GM19467 (cell line): ENCODE data around the gene ENOX1.
"Not testable (repeated sequence)": the region's sequence is repeated elsewhere in the genome, so short reads cannot be mapped to it uniquely, and the experiment has no call there.

Experiments
- ATAC-seq: cut with Tn5 transposase; IDR thresholded peaks from one replicate; pipeline ENCODE4 v1.9.1; 2021; ENCODE audit warnings: mild to moderate bottlenecking, moderate library complexity; ENCODE audit not compliant: unreplicated experiment

ENOX1 gene

DNA sequence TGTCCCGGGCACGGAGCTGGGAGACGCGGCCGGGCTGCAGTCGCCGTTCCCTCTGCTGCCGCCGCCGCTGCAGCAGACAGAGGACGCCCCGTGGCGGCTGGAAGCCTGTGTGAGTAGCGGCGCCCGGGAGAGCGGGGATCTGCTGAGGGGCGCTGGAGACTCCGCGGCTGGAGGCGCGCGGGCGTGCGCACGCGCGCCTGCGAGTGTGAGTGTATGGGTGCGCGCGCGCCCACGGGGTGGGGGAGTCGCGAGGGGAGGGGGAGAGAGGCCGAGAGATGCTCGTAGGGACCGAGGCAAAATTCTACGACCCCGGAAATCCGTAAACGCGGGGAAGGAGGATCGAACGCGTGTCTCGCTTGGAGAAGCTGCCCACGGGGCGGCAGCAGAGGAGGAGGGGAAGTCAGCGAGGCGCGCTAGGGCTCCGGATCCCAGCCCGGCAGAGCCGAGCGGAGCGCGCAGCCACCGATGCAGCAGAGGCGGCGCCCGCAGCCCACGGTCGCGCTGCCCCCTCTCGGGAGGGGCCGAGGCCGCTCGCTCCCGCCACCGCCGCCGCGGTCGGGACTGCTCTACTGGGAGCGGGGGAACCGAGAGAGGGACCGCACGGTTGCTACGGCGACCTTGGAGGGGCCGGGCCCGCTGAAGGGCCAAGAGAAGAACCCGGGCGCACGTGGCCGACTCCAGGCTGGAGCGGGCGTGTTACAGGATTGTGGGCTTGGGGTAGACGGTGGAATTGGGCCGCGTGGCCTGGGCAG is at the start of gene ENOX1:
ENOX1 (minus strand) TSS at position 207 of the 752 bp plus-strand sequence.
- ATAC-seq: no peak

DNA sequence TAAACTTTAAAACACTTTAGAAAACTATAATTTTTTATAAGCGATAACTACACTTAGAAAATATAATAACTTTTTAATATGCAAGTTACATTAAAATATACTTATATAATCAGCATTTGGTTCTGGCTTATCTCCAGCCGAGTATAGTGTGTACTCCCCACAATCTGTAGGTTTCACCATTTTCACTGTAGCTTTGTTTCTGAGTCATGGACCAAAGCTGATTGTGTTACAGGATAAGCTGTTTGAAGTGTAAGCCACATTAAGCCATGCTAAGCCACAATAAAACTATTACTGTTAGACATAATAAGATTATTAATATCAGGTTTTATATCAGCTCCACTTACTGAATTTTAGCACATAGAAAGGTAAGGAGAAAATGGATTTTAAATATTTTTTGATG is 48.9 kb upstream of the ENOX1 start:
- no peak for ATAC-seq

DNA sequence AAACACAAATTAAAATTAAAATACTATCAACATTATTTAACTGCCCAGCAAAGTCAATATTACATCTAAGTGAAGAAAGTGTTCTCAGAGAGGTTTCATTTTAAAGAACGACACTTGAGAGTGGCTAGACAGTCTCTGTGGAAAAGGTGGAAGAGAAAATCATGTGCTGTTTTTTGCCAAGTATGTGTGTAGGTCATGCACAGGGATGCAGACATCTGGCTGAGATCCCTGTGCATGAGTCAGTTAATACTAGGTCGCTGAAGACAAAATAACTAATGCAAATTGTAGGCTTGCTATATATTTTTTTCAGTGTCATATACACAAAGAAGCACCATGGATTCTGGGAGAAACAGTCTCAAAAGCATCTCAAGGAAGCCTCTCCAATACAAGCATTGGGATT is 44.3 kb upstream of the ENOX1 start:
- ATAC-seq: no peak

DNA sequence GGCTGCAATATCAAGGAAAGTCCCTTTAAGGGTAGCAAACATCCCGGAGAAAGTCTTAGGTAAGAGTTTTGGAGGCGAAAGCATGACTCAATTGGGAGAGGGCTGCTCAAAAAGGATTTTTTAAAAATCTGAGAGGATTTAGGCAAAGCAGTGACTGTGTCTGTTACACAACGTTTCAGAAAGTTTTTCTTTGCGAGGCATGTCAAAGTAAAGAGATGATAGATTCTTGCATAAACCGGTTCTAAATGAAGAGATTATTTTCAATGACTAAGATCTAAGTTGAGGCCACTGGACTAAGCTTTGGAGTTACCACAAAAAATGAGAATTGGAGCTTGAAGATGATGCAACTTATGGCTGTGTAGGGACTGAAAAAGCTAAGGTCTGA is 43.7 kb upstream of the ENOX1 start:
- ATAC-seq: no peak

DNA sequence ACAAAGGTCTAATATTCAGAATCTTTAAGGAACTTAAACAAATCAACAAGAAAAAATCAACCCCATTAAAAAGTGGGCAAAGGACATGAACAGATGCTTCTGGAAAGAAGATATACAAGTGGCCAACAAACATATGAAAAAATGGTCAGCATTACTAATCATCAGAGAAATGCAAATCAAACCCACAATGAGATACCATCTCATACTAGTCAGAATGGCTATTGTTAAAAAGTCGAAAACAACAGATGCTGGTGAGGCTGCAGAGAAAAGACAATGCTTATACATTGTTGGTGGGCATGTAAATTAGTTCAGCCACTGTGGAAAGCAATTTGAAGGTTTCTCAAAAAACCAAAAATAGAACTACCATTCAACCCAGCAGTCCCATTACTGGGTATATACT is 37.9 kb upstream of the ENOX1 start:
- ATAC-seq: not testable (repeated sequence)

DNA sequence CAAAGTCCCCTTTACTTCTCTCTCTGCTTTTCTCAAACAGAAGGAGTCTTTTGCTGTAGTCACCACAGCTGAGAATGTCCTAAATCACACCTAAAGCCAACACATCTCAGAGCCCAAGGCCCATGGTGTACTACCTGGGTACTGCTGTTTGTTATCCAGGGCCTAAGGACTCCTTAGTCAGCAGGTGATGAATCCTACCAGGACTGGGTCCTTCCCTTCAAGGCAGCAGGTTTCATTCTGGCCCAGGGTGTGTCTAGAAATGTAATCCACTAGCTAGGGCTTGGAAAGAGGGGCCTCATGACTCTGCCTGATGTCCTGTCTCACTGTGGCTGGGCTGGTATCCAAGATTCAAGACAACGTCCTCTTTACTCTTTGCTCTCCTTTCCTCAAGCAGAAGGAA is 36.2 kb upstream of the ENOX1 start:
- no peak for ATAC-seq

DNA sequence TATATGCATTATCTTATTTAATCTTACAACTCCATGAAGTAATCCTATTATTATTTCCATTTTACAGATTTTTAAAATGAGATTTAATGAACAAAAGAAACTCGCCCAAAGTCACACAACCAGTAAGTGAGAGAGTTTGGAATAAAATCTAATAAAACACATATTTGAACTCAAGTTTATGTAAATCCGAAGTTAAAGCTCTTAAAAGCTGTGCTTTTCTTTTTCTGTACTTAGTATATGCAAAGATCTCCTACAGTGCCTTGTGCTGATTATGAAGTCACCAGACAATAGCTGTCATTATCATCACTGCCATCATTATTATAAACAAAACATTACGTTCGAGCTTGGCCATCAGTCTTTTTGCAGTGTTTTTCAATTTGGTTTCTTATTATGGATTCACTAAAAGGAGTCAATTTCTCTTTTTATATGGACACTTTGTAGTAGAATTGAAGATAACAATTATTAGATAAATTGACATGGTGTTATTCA is 29.7 kb upstream of the ENOX1 start:
- no peak for ATAC-seq

DNA sequence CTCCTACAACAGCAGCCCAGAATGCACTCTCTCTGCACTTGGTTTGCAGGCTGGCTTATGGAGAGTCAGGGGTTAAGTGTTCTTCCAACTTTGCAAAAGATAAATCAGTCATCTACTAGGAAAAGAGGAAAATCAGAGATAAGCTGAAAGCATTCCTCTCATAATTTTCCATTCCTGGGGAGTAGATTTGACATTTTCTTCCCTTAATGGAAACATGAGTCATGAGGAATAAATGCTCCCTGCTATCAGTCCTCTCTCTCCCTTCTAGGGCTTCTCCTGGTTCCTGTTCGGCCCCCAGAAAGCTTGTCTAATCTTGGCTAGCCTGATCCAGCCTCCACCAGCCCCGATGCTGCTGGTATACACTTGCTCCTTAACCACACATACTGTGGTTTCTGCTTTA is 28.4 kb upstream of the ENOX1 start:
- ATAC-seq: no peak

DNA sequence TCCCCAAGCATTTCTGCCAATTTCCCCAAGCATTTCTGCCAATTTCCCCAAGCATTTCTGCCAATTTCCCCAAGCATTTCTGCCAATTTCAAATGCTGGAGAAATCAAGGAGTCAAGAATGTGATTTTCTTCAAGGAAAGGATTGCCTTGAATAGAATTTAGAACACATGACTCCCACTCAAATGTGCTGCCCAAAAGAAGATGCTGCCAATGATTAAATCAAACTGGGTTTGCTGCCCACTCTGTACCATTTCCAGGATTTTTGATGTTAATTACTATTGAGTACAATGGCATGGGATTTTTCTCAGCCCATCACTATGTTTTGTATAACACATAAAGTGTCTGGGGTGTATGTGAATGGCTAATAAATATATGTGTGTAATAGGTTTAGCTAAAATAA is 21.9 kb upstream of the ENOX1 start:
- no peak for ATAC-seq

DNA sequence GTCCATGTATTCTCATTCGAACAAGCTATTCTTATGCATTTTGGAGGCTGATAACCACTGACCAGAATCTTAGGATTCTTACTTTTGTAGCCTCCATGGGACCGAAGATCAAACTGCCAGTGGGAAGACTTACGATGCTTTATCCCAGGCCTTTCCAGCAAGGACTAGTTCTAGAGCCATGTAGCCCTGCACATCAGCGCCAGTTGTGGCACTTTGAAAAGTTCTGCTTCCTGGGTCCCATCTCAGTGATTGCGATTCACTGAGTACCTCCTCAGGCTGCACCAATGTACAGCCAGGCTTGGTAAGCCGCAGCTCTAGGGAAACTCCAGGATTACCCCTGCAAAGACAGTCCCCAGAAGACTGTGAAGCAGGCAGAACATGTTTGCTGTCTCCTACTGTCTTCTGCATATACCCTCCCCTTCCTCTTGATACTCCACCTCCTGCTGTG is 18.9 kb upstream of the ENOX1 start:
- no peak for ATAC-seq

DNA sequence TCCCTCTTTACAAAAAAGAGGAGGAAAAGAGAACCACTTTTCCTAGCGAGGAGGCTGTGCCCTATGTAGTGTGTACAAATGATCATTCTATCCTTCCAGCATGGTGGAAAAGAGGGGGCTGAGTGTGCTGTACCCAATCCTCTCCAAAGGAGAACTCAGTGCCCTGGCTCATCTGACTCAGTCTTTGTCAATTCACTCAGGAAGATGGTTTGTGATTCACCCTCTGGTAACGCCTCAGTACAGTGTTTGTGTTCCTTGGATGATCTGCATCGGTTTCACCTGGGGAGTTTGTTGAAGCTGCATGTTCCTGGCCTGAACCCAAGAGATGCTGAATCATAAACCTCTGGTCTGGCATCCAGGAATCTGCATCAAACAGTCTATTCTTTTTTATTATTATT is 18.3 kb upstream of the ENOX1 start:
- ATAC-seq: no peak

DNA sequence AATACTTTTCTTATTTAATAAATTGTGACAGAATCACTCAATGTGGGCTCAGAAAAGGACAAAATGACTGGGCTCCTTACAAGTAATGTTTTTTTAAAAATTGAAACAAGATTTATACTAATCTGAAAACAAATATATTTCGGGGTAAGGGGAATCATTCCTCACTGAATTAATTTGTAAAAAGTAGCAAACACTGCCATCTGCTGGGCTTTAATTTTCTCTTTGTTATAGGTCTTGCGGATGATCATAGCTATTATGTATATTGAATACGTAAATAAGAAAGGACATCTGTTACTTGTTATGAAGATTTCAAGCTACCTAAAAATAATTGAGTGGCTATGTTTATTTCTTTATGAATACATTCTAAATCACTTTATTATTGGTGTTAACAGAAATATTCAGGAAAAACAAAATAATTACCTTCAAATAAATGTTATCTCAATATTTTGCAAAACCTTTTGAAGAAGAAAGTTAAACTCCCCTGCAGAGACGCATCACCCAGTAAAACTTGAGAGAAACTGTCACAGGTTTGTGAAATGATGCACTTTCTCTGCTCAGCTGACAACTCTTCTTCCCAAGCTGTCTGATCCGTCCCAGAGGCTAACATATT is 17.8 kb upstream of the ENOX1 start:
- no peak for ATAC-seq

DNA sequence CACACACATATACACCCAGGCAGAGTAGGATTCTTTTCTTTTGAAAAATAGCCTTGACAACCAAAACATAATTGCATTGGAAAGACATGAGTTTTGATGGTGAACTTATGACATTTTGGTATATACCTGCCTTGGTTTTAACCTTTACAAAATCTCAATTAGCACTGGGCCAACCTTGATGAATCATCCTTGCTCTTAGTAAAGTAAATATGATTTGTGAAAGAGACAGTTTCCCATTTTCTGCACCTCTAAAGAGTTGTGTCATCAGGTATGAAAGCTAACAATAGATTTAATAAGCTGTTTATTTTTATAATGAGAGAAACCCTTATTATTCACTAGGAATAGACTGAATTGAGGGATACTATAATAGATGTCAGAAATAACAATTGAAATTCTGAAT is 15.7 kb upstream of the ENOX1 start:
- ATAC-seq: no peak

DNA sequence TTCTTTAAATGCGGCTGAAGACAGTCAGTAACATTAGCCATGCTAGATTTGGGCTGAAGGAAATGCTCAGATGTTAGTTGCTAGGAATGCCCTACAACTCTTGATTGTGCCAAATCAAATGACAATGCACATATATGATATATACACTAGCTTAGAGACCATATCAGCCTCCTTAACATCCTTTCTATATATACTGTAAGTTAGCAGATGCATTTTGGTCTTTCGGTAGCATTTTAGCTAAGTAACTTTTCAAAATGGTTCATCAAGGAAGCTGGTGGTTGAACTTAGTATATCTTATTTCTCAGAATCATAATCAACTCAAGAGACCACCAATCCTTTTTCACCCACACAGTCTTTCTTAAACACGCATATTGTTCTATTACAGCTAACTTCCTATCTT is 14.1 kb upstream of the ENOX1 start:
- ATAC-seq: no peak

DNA sequence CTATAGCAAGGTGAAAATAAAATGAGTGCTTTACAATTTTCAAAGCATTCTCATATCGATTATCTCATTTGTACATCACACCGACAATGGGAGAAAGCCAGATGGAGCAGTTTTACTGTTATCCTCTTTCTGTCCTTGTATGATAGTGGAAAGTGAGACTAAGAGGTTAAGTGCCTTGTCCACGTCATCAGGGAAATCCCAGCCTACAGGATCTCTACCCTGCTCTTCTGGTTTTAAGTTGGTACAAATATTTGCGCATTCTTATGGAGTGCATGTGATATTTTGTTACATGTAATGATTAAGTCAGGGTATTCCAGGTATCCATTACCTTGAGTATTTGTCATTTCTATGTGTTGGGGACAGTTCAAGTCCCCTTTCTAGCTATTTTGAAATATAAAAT is 12.4 kb upstream of the ENOX1 start:
- no peak for ATAC-seq

DNA sequence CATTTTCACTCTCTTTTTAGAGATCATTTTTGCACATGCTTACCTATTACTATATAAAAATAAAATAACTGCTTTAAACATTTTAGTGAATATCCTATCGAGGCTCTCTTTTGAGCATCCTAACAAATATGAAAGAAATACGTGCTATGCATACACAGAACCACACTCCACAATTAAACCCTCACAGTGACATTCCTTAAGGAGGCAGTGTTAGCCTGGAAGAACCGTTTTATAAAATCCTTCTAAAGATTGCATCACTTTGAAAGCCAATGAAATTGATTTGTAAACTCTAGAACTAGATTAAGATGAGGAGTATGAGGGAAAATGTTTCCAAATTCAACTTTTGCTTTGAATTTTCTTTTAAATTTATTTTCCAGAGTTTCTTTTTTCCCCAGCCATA is 11.1 kb upstream of the ENOX1 start:
- ATAC-seq: no peak

DNA sequence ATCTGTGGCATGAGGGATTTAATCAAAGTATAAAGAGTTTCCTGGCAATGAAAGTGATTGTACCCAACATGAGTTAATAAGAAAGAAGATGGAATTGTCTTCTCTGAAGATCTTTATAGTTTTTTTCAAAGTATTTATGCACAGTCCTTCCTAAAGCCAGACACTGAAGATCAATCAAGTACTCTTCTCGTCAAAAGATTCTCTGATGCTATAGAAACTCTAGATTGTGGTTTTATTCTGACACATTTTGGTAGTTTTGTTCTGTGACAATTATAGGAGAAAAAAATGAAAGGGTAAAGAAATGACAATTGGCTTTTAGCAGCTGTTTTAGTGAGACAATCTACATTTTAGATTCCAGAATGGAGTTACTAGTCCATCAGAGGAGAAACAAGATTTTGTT is 10.4 kb upstream of the ENOX1 start:
- no peak for ATAC-seq

DNA sequence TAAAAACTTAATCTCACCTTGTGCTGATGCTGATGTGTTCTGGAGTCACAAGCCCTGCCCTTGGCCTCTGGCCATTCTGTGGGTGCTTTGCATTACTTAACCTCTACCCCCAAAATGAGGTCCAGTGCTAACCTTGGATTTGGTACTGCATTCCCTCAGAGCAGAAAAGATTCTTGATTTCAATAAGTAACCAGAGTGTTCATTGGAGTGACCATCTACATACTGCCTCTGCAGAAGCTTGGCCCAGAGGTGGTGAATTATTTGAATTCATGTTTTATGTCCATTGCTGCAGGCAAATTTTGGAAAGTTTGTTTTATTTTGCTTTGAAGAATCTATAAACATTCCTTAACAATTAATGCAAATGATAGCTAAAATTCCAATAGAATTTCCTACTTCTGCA is 7.6 kb upstream of the ENOX1 start:
- ATAC-seq: no peak

DNA sequence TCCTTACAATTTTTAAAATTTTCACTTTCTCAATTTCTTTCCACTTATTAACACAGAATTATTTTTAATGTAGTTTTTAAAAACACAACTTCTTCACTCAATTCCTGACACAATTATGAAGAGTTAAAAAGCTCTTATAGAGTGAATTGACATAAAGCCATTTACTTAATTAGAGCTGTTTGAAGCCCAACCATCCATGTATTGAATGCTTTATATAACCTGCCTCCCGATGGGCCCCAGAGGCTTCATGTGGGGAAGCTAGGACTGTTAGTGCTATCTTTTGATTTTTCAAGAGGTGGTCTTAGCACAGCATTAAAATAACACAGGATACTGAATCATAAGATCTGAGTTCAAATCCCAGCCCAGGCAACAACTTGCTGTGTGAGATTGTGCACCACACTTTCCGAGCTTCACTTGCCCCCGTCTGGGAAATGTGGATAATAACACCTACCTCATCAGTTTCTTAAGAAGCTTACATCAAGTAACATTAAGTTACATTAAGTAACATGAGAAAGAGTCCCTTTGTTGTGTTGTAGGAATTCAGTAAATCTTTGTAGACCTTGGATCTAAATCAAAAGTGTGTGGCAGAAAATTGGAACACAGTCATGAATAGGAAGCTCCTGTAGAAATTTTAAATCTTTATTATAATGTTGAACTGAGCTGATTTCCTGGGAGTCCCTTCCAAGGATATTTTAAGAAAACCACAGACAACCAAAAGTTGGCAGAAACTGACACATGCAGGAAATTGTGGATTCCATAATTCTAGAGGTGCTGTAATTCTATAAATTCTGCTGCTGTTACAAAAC is 5.5 kb upstream of the ENOX1 start:
- ATAC-seq: no peak

DNA sequence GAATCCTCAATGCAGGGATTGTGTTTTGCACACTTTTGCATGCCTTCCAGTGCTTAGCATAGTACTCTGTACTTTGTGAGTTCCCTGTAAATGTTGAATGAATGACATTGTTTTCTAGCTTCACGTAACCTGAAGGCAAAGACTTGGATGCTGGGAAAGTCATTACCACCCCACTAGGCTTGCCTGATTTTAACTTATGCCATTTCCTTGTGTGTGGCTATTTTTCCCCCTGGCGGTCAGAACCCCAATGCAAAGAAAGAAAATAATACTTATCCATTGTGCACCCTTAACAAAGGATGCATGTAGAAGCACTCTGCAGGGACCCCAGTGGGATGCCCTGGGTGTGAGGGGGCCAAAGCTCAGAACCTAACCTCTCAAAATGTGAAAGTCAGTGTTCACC is 1.2 kb upstream of the ENOX1 start:
- no peak for ATAC-seq

DNA sequence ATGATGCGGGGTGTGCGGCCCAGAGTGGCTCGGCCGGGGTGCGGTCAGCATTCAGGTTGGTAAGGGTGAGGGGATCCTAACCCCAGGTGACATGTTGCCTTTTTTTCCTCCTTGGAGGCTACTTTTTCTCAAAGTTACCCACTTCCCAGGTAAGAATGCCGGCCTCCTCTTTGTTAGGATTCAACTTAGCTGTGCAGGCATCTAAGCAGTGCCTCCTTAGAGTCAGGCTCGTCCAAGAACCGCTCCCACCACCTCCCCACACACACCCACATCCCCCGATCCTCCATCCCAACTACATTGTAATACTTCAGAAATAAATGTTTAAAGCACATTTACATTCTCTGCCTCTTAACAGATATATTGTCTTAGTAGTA is 733 bp upstream of the ENOX1 start:
- no peak for ATAC-seq

DNA sequence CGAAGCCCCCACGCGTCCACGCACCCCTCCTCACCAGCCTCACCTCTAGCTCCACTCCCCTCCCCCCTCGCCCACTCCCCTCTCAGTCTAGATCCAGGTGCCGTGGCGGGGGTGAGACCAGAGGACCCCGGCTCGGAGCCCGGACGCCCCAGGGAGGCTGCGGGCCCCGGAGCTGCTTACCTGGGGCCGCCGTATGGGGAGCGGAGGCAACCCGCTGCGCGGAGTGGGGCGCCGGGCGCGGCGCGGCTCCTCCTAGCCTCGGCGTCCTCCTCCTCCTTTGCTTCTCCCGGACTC is 353 bp downstream of the ENOX1 start:
- no peak for ATAC-seq
